ENCODE measurements around the gene GRIN3B. TPM values are rescaled to one million over a fixed set of nuclear protein-coding genes. Genes with fewer than 3 reads are reported as not detected.

GRIN3B gene
- total and polyA plus RNA-seq, 10 of the 15 experiments (the other 5 are each of a cell fraction or from before 2014, with no cell fraction given): 0.15 TPM; not detected in 9

GRCh38 chr19:1039646-1040475 lies 39.6 kb downstream of the GRIN3B start, which contains the start of gene ABCA7 (continued):
- TF ChIP-seq ZNF687 (IDR thresholded peaks at IDR 0.05): no peak
- TF ChIP-seq NRF1 (conservative IDR thresholded peaks at IDR 0.05; ENCODE audit: low read depth, low read length): peak; percentile 72
- TF ChIP-seq, protein P1, sequence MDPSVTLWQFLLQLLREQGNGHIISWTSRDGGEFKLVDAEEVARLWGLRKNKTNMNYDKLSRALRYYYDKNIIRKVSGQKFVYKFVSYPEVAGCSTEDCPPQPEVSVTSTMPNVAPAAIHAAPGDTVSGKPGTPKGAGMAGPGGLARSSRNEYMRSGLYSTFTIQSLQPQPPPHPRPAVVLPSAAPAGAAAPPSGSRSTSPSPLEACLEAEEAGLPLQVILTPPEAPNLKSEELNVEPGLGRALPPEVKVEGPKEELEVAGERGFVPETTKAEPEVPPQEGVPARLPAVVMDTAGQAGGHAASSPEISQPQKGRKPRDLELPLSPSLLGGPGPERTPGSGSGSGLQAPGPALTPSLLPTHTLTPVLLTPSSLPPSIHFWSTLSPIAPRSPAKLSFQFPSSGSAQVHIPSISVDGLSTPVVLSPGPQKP (IDR thresholded peaks at IDR 0.05; ENCODE audit: low read depth, low read length): no peak
- TF ChIP-seq FOXK2 (IDR thresholded peaks at IDR 0.05): peak; percentile 61
- TF ChIP-seq BHLHE40 (IDR thresholded peaks at IDR 0.05; ENCODE audit: borderline replicate concordance in 1 of 2, low read depth in 2 of 2, low read length in 1 of 2): peak; percentile 39 to 61; a peak in 2 of 4 replicates
- TF ChIP-seq MYB (IDR thresholded peaks at IDR 0.05; ENCODE audit: borderline replicate concordance, low read depth, low read length): no peak
- peak; percentile 77 for TF ChIP-seq BCL3 (IDR thresholded peaks at IDR 0.05; ENCODE audit: borderline replicate concordance, insufficient read depth, low read depth, low read length, poor library complexity, severe bottlenecking)
- TF ChIP-seq CREM (IDR thresholded peaks at IDR 0.05; ENCODE audit: low read depth): peak; percentile 67
- TF ChIP-seq SIN3A (IDR thresholded peaks at IDR 0.05; ENCODE audit: low read depth, low read length): peak; percentile 51; the same call in 1 of the 2 replicates
- TF ChIP-seq HDAC2 (IDR thresholded peaks at IDR 0.05): no peak
- TF ChIP-seq TBL1XR1 (IDR thresholded peaks at IDR 0.05; ENCODE audit: low read depth, low read length): no peak
- TF ChIP-seq EGR1 (IDR thresholded peaks at IDR 0.05; ENCODE audit: borderline replicate concordance in 1 of 2, low read depth in 2 of 2, low read length in 2 of 2): 0 out of 3 replicates have a peak, but pooled peaks of 1 of the 2 experiments have one; percentile 1
- TF ChIP-seq, protein P2, sequence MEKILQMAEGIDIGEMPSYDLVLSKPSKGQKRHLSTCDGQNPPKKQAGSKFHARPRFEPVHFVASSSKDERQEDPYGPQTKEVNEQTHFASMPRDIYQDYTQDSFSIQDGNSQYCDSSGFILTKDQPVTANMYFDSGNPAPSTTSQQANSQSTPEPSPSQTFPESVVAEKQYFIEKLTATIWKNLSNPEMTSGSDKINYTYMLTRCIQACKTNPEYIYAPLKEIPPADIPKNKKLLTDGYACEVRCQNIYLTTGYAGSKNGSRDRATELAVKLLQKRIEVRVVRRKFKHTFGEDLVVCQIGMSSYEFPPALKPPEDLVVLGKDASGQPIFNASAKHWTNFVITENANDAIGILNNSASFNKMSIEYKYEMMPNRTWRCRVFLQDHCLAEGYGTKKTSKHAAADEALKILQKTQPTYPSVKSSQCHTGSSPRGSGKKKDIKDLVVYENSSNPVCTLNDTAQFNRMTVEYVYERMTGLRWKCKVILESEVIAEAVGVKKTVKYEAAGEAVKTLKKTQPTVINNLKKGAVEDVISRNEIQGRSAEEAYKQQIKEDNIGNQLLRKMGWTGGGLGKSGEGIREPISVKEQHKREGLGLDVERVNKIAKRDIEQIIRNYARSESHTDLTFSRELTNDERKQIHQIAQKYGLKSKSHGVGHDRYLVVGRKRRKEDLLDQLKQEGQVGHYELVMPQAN (conservative IDR thresholded peaks at IDR 0.05): peak; percentile 48
- peak; percentile 79; the same call in 1 of the 2 replicates for TF ChIP-seq CHD1 (IDR thresholded peaks at IDR 0.05; ENCODE audit: low read depth, low read length)
- TF ChIP-seq, protein P3, sequence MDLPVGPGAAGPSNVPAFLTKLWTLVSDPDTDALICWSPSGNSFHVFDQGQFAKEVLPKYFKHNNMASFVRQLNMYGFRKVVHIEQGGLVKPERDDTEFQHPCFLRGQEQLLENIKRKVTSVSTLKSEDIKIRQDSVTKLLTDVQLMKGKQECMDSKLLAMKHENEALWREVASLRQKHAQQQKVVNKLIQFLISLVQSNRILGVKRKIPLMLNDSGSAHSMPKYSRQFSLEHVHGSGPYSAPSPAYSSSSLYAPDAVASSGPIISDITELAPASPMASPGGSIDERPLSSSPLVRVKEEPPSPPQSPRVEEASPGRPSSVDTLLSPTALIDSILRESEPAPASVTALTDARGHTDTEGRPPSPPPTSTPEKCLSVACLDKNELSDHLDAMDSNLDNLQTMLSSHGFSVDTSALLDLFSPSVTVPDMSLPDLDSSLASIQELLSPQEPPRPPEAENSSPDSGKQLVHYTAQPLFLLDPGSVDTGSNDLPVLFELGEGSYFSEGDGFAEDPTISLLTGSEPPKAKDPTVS (IDR thresholded peaks at IDR 0.05; ENCODE audit: low read depth, low read length): peak; percentile 17; the same call in 1 of the 2 replicates
- TF ChIP-seq USF1 (IDR thresholded peaks at IDR 0.05; ENCODE audit: borderline replicate concordance, extremely low read length, insufficient read depth, low read depth, low read length): no peak

All from GM12878 (cell line).